Lower leg skin (tissue), 3 donors: Measurements from ENCODE around the gene IPO11.

Source experiments
- POLR2A ChIP-seq, 2 donors: fragments of 450-650 bp; IDR thresholded peaks; one replicate each; pipeline ENCODE4 v1.6.1; 2016 to 2017; ENCODE audit warnings: antibody characterized with exemption in 2 of 2, mild to moderate bottlenecking in 1 of 2, moderate library complexity in 1 of 2
- TF ChIP-seq, protein P1 (sequence below), 3 donors: fragments of 450-650 bp; IDR thresholded peaks; one replicate each; pipeline ENCODE4 v1.5.1; 2016; ENCODE audit warnings: antibody characterized with exemption in 3 of 3, mild to moderate bottlenecking in 3 of 3, moderate library complexity in 2 of 3

DNA sequence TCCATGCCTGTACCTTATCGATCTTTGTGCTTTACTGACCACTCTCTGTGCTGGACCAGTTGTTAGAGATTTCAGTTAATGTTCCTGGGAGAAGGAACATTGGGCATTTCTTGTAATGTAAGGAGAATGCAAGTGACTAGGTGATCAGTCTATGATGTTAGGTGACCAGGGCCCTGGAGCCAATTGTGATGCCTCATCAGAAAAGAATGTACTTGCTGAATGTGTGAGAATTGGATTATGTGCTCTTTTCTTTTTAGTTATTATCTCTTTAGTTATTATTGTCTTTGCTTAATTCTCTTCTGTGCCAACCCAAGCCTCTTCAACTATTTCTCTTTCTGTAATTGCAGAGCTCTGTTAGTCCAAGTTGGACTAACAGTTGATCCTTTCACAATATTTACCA lies 258.9 kb downstream of the IPO11 start:
- TF ChIP-seq, protein P1, sequence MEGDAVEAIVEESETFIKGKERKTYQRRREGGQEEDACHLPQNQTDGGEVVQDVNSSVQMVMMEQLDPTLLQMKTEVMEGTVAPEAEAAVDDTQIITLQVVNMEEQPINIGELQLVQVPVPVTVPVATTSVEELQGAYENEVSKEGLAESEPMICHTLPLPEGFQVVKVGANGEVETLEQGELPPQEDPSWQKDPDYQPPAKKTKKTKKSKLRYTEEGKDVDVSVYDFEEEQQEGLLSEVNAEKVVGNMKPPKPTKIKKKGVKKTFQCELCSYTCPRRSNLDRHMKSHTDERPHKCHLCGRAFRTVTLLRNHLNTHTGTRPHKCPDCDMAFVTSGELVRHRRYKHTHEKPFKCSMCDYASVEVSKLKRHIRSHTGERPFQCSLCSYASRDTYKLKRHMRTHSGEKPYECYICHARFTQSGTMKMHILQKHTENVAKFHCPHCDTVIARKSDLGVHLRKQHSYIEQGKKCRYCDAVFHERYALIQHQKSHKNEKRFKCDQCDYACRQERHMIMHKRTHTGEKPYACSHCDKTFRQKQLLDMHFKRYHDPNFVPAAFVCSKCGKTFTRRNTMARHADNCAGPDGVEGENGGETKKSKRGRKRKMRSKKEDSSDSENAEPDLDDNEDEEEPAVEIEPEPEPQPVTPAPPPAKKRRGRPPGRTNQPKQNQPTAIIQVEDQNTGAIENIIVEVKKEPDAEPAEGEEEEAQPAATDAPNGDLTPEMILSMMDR (IDR thresholded peaks at IDR 0.05): no peak
- no peak for TF ChIP-seq POLR2A (IDR thresholded peaks at IDR 0.05)
